Stimulated activated CD4-positive, alpha-beta T cell treated with anti-CD3 and anti-CD28 coated beads, TNF-alpha, amount 100 ng/mL, for 24 hours (primary cell): Measurements from ENCODE around the gene LIMK2.
"Not testable (repeated sequence)": the region's sequence is repeated elsewhere in the genome, so short reads cannot be mapped to it uniquely, and the experiment has no call there.

Source experiments
- DNase-seq, 3 experiments: peaks; one replicate each; pipeline ENCODE4 v3.0.0-alpha.2; 2020; ENCODE audit warnings: low read depth in 3 of 3

The LIMK2 gene

GRCh38 chr22:31290494-31291471 lies 78.7 kb downstream of the LIMK2 start:
- DNase-seq = peak; percentile 81 to 93 (median 88)

GRCh38 chr22:31291481-31292235 lies 79.6 kb downstream of the LIMK2 start:
- DNase-seq = no peak

GRCh38 chr22:31292236-31292989 lies 80.3 kb downstream of the LIMK2 start, which contains the start of gene PIK3IP1:
PIK3IP1 (minus strand) TSS chr22:31292488; CDS start chr22:31292344, 144 bp downstream.
- peak; percentile 66 to 79 (median 67) for DNase-seq

GRCh38 chr22:31295360-31295759 lies 83.3 kb downstream of the LIMK2 start:
- no peak for DNase-seq

- DNase-seq = no peak
These were observed 83.9 kb downstream of the LIMK2 start for GRCh38 chr22:31295831-31296657.

GRCh38 chr22:31300896-31301295 lies 88.8 kb downstream of the LIMK2 start:
- no peak for DNase-seq

GRCh38 chr22:31302006-31302405 lies 89.9 kb downstream of the LIMK2 start:
- DNase-seq = no peak

GRCh38 chr22:31302537-31302936 lies 90.4 kb downstream of the LIMK2 start:
- DNase-seq = no peak

- no peak for DNase-seq
These were observed 93.1 kb downstream of the LIMK2 start for GRCh38 chr22:31305194-31305593.

GRCh38 chr22:31308181-31308580 lies 96.1 kb downstream of the LIMK2 start:
- DNase-seq = no peak

- DNase-seq = peak in 2 of 3 experiments; percentile 60
These were observed 101.5 kb downstream of the LIMK2 start for GRCh38 chr22:31313366-31314147.

GRCh38 chr22:31314220-31314619 lies 102.1 kb downstream of the LIMK2 start:
- DNase-seq = not testable (repeated sequence)

- DNase-seq = no peak
These were observed 109.3 kb downstream of the LIMK2 start for GRCh38 chr22:31321421-31321820.

- no peak for DNase-seq
These were observed 111.8 kb downstream of the LIMK2 start for GRCh38 chr22:31323578-31324550.

GRCh38 chr22:31326877-31327276 lies 114.8 kb downstream of the LIMK2 start:
- no peak for DNase-seq

- DNase-seq = no peak
These were observed 115.9 kb downstream of the LIMK2 start for GRCh38 chr22:31327806-31328543.

- DNase-seq = no peak
These were observed 116.5 kb downstream of the LIMK2 start for GRCh38 chr22:31328544-31328960.

GRCh38 chr22:31329029-31329428 lies 116.9 kb downstream of the LIMK2 start:
- no peak for DNase-seq
